GM21447 (cell line): ENCODE data around the gene ZNF518A.

Experiments used
- ATAC-seq: cut with Tn5 transposase; IDR thresholded peaks from one replicate; pipeline ENCODE4 v1.9.1; 2021; ENCODE audit not compliant: unreplicated experiment

The ZNF518A gene, protein sequence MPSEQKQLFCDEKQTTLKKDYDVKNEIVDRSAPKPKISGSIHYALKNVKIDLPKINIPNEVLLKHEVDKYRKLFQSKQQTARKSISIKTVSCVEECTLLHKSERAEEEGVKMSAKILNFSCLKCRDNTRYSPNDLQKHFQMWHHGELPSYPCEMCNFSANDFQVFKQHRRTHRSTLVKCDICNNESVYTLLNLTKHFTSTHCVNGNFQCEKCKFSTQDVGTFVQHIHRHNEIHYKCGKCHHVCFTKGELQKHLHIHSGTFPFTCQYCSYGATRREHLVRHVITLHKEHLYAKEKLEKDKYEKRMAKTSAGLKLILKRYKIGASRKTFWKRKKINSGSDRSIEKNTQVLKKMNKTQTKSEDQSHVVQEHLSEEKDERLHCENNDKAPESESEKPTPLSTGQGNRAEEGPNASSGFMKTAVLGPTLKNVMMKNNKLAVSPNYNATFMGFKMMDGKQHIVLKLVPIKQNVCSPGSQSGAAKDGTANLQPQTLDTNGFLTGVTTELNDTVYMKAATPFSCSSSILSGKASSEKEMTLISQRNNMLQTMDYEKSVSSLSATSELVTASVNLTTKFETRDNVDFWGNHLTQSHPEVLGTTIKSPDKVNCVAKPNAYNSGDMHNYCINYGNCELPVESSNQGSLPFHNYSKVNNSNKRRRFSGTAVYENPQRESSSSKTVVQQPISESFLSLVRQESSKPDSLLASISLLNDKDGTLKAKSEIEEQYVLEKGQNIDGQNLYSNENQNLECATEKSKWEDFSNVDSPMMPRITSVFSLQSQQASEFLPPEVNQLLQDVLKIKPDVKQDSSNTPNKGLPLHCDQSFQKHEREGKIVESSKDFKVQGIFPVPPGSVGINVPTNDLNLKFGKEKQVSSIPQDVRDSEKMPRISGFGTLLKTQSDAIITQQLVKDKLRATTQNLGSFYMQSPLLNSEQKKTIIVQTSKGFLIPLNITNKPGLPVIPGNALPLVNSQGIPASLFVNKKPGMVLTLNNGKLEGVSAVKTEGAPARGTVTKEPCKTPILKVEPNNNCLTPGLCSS (N-terminal part only)

GRCh38 chr10:96129387-96130325, at the start of gene ZNF518A:
Gene ZNF518A, plus strand, starts transcription at chr10:96130297. Its CDS starts 26,026 bp downstream, at chr10:96156323.
- ATAC-seq = peak; percentile 76

DNA sequence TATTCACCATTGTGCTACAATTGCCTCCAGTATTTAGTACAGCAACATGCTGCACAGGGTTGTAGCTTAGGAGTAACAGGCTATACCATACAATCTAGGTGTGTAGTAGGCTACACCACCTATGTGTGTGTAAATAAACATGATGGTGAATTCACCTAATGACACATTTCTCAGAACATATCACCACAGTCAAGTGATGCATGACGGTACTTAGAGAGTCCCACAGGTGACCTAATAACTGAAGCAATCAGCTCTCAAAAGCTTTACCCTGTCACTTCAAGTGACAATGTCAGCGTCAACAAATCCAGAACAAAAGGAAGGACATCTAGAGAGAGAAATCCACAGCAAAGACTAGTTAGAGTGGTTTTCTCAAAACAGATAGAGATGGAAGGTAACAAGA, 47.9 kb upstream of the ZNF518A start:
- ATAC-seq = no peak

GRCh38 chr10:96082748-96083147, 47.3 kb upstream of the ZNF518A start:
- no peak for ATAC-seq

DNA sequence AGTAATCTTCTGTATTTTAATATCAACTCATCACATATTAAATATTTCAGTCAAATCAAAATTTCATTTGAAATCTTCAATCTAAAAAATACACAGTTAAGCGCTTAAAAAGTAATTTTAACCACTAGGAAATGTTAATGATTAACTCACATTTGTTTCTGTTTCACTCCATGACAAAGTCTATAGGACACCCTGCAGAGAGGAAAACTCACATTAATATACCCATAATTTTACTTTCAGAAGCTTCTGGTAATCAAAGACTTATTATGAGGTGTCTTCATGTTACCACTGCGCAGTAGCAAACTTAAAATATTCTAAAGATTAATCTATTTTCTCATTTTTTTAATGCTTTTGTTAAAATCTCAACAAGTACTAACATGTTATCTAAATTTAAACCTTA, 41.0 kb upstream of the ZNF518A start:
- no peak for ATAC-seq

GRCh38 chr10:96089670-96090462, 40.2 kb upstream of the ZNF518A start:
- peak; percentile 93 for ATAC-seq

GRCh38 chr10:96090463-96090800, 39.7 kb upstream of the ZNF518A start:
- no peak for ATAC-seq

GRCh38 chr10:96092999-96093767, 36.9 kb upstream of the ZNF518A start:
- ATAC-seq = no peak

DNA sequence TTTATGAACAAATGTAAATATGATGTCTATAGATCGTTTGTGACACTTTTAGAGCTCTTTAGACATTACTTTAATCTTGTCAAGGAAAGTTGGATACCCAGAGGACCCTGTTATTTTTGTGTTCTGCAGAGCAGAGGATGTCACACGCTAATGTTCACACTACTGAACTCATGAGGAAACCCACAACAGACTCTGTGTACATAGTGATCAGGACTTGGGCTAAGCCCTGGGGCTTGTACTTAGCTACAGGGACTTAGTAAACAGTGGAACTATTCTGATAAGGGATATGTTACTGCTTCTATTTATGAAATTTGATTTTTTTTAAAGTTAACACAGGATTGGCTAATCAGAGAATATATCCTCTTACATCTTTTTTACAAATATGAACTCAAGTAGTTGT, 36.1 kb upstream of the ZNF518A start:
- no peak for ATAC-seq

- ATAC-seq = no peak
These were observed 33.1 kb upstream of the ZNF518A start for GRCh38 chr10:96096958-96097357.

DNA sequence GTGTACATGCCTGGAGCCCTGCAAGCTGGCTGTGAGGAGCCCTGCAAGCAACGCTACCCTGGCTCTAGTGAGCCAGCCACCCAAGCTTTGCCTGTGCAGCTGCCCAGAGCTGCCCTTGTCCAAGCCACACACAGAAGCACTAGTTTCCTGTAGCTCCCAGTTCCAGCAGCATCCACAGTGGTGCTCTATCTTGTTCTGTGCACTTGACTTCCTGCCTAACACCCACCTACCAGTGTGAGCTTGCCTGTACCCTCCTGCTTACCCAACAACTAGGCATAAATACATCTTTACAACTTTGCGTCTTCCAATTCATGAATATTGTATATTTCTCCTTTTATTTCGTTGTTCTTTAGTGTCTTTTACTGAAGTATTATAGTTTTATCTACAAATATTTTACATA, 32.2 kb upstream of the ZNF518A start:
- no peak for ATAC-seq

DNA sequence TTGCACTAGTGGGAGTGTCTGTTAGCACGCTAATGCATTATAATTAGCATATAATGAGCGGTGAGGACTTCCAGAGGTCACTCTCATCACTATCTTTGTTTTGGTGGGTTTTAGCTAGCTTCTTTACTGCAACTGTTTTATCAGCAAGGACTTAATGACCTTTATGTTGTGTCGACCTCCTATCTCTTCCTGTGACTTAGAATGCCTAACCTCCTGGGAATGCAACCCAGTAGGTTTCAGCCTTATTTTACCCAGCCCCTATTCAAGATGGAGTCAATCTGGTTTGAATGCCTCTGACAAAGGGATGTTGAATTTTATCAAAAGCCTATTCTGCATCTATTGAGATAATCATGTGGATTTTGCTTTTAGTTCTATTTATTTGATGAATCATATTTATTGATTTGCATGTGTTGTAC, 22.5 kb upstream of the ZNF518A start:
- ATAC-seq = no peak

DNA sequence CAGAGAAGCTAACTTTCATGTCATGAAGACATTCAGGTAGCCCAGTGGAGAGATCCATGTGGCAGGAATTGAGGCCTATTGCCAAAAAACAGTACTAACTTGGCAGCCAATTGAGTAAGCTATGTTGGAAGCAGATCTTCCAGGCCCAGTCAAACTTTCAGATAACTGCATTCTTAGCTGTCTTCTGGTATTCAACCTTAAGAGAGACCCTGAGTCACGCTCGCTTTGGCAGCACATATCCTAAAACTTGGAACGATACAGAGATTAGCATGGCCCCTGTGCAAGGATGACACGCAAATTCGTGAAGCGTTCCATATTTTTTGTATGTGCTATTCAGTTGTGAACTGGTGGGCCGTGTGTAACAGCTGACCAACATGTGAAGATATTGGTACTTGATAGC, 17.6 kb upstream of the ZNF518A start:
- no peak for ATAC-seq

DNA sequence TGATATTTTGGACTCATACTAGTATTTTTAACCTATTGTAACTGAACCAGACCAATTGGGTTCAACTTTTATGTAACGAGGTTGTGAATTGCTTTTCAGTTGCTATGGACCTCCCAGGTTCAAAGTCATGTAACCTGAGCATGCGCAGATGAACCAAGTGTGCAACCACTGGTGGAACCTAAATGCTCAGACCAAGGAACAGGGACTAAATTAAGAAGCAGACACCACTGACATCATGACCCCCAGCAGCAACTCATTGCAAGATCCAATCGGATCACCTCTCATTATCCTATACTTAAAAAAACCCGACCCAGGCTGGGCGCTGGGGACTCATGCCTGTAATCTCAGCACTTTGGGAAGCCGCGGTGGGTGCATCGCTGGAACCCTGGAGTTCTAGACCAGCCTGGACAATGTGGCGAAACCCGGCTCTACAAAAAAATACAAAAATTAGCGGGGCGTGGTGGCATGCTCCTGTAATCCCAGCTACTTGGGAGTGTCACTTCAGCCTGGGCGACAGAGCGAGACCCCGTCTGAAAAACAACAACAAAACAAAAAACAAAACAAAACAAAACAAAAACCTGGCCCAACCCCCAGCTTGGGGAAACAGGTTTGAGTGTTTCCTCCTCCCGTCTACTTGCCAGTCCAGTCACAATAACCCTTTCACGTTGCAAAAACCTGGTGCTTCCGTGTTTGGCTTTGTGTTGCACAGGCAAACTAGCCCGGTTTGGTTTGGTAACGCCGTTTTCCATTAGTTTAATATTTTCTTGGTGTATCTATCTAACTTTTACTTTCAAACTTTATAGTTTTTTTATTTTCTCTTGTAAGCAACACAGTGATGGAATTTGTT, 11.3 kb upstream of the ZNF518A start:
- no peak for ATAC-seq

GRCh38 chr10:96122824-96123223, 7.3 kb upstream of the ZNF518A start:
- ATAC-seq = no peak

DNA sequence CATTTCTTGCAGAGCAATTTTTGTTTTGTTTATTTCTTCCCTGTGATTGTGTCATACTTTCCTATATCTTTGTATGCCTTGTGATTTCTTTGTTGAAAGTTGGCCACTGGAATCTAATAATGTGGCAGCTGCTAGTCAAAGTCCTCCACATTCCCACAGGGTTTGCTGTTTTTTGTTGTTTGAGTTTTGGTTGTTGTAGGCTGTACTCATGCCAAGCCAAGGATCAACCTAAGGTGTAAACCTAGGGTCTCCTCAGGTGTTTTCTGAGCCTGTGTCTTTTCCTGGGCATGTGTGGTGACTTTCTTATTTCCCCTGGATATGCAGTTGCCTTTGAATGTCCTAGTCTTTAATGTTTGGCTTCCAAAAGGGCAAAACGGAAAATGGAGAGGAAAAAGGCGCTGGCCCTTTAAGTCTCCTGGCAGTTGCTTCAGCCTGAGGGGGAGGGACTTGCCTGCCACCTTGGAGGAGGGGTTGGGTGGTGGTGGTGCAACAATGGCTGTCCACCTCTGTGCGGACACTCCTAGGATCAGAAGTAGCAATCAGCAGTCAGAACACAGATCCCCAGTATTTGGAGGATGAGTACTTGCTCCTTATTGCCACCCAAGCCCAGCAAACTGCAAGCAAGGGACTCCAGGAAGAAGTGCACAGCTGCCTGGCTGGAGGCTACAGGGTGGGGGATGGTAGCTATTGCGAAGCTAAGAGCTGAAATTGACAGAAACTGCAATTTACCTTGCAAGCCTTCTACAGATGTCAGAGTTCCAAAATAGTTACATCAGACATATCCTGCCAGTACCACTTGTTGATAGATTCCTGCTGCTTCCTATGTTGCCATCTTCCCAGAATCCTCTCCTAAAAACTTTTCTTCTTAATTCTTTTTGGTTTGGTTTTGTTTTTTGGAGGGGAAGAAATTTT, 5.6 kb upstream of the ZNF518A start:
- no peak for ATAC-seq

DNA sequence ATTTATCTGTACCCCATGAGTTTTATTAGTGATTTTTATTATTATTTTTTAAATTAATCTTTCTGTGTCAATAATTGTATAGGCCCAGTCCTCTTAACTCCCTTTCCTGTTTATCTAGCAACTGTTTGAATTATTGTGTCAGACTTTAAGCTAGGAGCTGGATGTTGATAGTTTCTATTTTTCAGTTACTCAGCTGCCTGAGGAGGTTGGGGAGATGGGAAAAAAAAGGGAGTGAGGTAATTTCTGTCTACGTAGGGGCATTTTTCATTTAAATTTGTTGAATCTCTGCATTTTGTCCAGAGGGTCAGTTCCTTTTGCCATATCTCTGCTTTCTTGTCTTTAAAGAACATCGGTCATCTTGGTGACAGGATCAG, 5.0 kb upstream of the ZNF518A start:
- no peak for ATAC-seq

GRCh38 chr10:96130326-96130995, 364 bp downstream of the ZNF518A start:
- ATAC-seq = peak; percentile 68
